Measurements from ENCODE around the gene CPN2.

Gene CPN2

GRCh38 chr3:194292331-194292730 is 58.8 kb downstream of the CPN2 start:
- no peak for DNase-seq

Measured in stimulated activated CD4-positive, alpha-beta T cell treated with anti-CD3 and anti-CD28 coated beads, Interleukin-2, amount 100 ng/mL, for 48 hours (primary cell).